Psoas muscle (tissue), 8 donors: ENCODE results near the gene DMAC2L. TPM values are rescaled to one million over a fixed set of nuclear protein-coding genes. Genes with fewer than 3 reads are reported as not detected.

ENCODE experiments used
- ATAC-seq, 4 donors: fragments of 200-7000 bp; cut with Tn5 transposase; one replicate each; pipeline ENCODE4 v1.9.1; 2020; ENCODE audit warnings: moderate library complexity in 3 of 4, mild to moderate bottlenecking in 2 of 4
- DNase-seq, 2 donors: peaks; one replicate each; pipeline ENCODE4 v3.0.0-alpha.2; 2020
- H3K27ac ChIP-seq: fragments of 200-600 bp; one replicate; pipeline ENCODE4 v1.8.0; 2022
- H3K27me3 ChIP-seq, 3 donors: fragments of 200-600 bp in 1 of 3; one replicate each; pipeline versions ENCODE4 v1.6.1 to v1.8.0; 2013 to 2022; ENCODE audit warnings: low read length in 2 of 3, mild to moderate bottlenecking in 2 of 3, moderate library complexity in 1 of 3; ENCODE audit not compliant: insufficient read depth in 3 of 3
- H3K36me3 ChIP-seq, 2 donors: fragments of 200-600 bp in 1 of 2; one replicate each; pipeline versions ENCODE4 v1.6.1 to v1.8.0; 2013 to 2022; ENCODE audit warnings: low read depth in 1 of 2, mild to moderate bottlenecking in 1 of 2, moderate library complexity in 1 of 2; ENCODE audit not compliant: insufficient read depth in 1 of 2
- H3K4me1 ChIP-seq: fragments of 200-600 bp; one replicate; pipeline ENCODE4 v1.8.0; 2022
- H3K4me3 ChIP-seq: fragments of 200-600 bp; one replicate; pipeline ENCODE4 v1.8.0; 2022; ENCODE audit warnings: mild to moderate bottlenecking
- H3K9me3 ChIP-seq: fragments of 200-600 bp; one replicate; pipeline ENCODE4 v1.8.0; 2022
- WGBS, 3 donors: extraction: QIAGEN DNeasy Blood & Tissue Kit; methylation state at CpG; one replicate each; pipeline versions ENCODE4 v1.1.6 to v1.1.7; 2013; 5-methylcytosine and 5-hydroxymethylcytosine counted together
- intact Hi-C, 2 donors: fragments of 100-400 bp; cut with DNase I; formaldehyde crosslinking; loops; one replicate each; pipeline versions ENCODE4 v1.11.0 to v1.14.2; 2022
- polyA plus RNA-seq, 3 donors: library from polyadenylated mRNA; stranded (reverse); fragments of 200-250 nt; gene quantifications; one replicate each; pipeline ENCODE4 v1.2.3, GENCODE V29; 2013
- total RNA-seq, 4 donors: library from RNA; stranded (reverse); fragmentation: NEBNext Ultra II Directional in 2 of 4; extraction: Animal tissue kit (Norgen Biotek cat#: 25700) in 2 of 4; gene quantifications; one replicate each; pipeline versions ENCODE4 v1.2.1 to v1.2.4, GENCODE V29; 2021 to 2023
- TF ChIP-seq, protein P1 (sequence below): fragments of 200-600 bp; IDR thresholded peaks from one replicate; pipeline ENCODE4 v1.8.0; 2022; ENCODE audit warnings: antibody characterized with exemption
- donor health status: healthy with polysubstance abuse.
- donor health status: DM: no; HTN: no; CAD: no; lungs with moderate emphysema.
- donor health status: Bipolar disorder and iron deficiency.
- donor health status: healthy.
- donor health status: DM: yes; HTN: yes; CAD: no.
- donor health status: DM: no; HTN: no; CAD: no.
- donor health status: DM: no; HTN: no; CAD: no.
- donor health status: DM: yes; HTN: yes; CAD: no.

The DMAC2L gene
- total and polyA plus RNA-seq, 7 donors: 21.7 to 43.5 (median 32.7) TPM

DNA sequence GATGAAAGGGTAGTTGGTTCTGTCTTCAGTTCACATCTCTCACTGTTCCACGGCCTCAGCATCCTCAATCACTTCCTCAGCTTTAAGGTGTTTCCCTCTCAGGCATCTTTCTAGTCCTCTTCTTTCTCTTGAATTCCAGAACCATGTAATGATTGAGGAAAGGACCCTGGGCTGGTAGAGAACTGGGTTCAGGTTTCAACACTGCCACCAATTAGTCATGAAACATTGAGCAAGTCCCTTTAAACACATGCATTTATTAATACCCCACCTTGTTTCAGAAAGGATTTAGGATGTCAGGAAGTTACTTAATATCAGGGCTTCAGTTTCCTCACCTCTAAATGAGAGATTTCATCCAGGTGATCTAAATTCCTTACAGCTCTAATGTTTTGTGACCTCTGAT is 7.2 kb downstream of the DMAC2L start:
- no peak for DNase-seq
- Histone ChIP-seq H3K27me3 (no peaks in the 10 kb centered on the region), H3K36me3 (peaks cover 2 to 22% of the 10 kb centered on the region in 2 donors), H3K27ac (peak overlapping the region; percentile 57), H3K4me3 (no peak overlapping the region), H3K4me1 (peaks cover 39% of the 10 kb centered on the region), H3K9me3 (no peaks in the 10 kb centered on the region)
- TF ChIP-seq, protein P1, sequence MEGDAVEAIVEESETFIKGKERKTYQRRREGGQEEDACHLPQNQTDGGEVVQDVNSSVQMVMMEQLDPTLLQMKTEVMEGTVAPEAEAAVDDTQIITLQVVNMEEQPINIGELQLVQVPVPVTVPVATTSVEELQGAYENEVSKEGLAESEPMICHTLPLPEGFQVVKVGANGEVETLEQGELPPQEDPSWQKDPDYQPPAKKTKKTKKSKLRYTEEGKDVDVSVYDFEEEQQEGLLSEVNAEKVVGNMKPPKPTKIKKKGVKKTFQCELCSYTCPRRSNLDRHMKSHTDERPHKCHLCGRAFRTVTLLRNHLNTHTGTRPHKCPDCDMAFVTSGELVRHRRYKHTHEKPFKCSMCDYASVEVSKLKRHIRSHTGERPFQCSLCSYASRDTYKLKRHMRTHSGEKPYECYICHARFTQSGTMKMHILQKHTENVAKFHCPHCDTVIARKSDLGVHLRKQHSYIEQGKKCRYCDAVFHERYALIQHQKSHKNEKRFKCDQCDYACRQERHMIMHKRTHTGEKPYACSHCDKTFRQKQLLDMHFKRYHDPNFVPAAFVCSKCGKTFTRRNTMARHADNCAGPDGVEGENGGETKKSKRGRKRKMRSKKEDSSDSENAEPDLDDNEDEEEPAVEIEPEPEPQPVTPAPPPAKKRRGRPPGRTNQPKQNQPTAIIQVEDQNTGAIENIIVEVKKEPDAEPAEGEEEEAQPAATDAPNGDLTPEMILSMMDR: no peak
- ATAC-seq: peak; percentile 37 to 63 (median 52)
- intact Hi-C loops: no loop called here
- WGBS, 3 donors: 56 to 88% (median 85%) methylated on average over 1 of the region's 1 CpG

DNA sequence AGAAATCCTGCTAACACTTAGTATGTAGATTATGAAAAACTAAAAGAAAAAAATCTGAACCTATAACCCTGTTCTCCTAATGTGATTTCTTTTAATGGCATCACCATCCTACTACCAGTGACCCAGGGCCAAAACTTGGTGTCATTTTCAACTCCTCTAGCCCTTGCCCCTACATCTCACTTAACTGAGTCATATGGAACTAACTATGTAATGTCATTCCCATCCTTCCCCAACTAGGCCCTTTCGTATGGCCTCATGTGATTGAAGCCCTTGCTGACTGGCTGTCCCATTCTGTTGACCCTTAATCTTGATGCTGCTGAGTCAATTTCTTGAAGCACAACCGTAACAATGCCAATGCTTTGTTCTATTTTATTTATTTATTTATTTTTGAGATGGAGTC is 7.6 kb downstream of the DMAC2L start:
- ATAC-seq (peak in 3 of 4 donors; percentile 15 to 48 (median 42)), DNase-seq (no peak)
- H3K4me1 ChIP-seq: peaks cover 39% of the 10 kb centered on the region
- peaks cover 2 to 22% of the 10 kb centered on the region in 2 donors for H3K36me3 ChIP-seq
- peak overlapping the region; percentile 57 for H3K27ac ChIP-seq
- TF ChIP-seq, protein P1: no peak
- 90 to 96% (median 90%) methylated on average over 2 of the region's 2 CpGs for WGBS, 3 donors
- H3K27me3 ChIP-seq: no peaks in the 10 kb centered on the region
- no peaks in the 10 kb centered on the region for H3K9me3 ChIP-seq
- intact Hi-C loops: no loop called here
- no peak overlapping the region for H3K4me3 ChIP-seq

DNA sequence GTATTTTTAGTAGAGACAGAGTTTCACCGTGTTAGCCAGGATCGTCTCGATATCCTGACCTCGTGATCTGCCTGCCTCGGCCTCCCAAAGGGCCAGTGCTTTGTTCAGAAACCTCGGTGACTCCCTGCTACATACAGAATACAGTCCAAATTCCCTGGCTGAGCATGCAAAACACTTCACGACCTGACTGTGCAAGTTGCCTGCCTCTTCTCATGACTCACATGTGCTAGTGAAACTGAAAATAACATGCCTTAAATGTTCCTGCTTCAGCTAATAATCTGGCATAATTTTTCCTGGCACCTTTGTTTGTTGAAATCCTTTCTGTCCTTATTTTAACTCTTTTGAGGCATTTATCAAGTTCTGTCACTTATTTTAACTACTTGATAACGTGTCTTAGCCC is 8.2 kb downstream of the DMAC2L start:
- H3K9me3 ChIP-seq: no peaks in the 10 kb centered on the region
- ATAC-seq (peak; percentile 41 to 80 (median 57)), DNase-seq (no peak)
- no peak overlapping the region for H3K4me3 ChIP-seq
- H3K27ac ChIP-seq: peak overlapping the region; percentile 57
- no peaks in the 10 kb centered on the region for H3K27me3 ChIP-seq
- intact Hi-C loops: no loop called here
- peaks cover 39% of the 10 kb centered on the region for H3K4me1 ChIP-seq
- TF ChIP-seq, protein P1: no peak
- 44 to 69% (median 48%) methylated on average over 8 of the region's 8 CpGs for WGBS, 3 donors
- H3K36me3 ChIP-seq: peaks cover 2 to 25% of the 10 kb centered on the region in 2 donors

DNA sequence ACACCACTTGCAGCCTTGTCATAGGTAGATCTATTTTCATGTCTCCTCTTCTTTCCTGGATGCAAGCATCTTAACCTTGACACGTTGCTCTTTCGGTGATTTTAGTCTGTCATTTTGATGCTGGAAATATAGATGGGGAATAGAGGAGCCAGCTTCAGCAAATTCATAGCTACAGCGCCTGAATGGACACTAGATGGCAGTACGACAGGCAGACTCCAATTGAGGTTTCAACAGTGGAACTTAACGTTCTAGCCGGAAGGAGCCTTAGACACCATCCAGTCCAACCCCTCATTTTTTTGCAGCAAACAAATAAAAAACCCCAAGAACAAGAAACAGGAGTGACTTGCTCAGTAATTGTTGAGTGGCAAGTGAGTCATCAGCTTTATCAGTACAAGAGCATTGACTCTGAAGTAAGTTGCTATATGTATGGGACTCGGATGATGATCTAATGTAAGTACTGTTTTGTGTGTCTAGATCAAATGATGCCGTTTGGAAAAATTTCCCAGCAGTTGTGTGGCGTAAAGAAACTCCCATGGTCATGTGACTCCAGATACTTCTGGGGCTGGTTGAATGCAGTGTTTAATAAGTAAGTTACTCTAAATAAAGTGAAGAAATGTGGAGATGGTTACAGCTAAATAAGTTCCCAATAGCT is 9.0 kb downstream of the DMAC2L start:
- ATAC-seq: peak; percentile 86 to 97 (median 92)
- peak overlapping the region; percentile 58 for H3K27ac ChIP-seq
- TF ChIP-seq, protein P1: peak; percentile 84
- intact Hi-C loops: loop anchor here in 1 of 2 donors (1.0 kb wide), 1 partner anchor 211 kb away; the partner anchor contains the start of gene MAP4K5
- 3 to 4% (median 4%) methylated on average over 9 of the region's 9 CpGs for WGBS, 3 donors
- no peaks in the 10 kb centered on the region for H3K27me3 ChIP-seq
- no peak for DNase-seq
- H3K4me3 ChIP-seq: peak overlapping the region; percentile 42
- H3K4me1 ChIP-seq: peaks cover 39% of the 10 kb centered on the region
- no peaks in the 10 kb centered on the region for H3K9me3 ChIP-seq
- peaks cover 2 to 33% of the 10 kb centered on the region in 2 donors for H3K36me3 ChIP-seq

DNA sequence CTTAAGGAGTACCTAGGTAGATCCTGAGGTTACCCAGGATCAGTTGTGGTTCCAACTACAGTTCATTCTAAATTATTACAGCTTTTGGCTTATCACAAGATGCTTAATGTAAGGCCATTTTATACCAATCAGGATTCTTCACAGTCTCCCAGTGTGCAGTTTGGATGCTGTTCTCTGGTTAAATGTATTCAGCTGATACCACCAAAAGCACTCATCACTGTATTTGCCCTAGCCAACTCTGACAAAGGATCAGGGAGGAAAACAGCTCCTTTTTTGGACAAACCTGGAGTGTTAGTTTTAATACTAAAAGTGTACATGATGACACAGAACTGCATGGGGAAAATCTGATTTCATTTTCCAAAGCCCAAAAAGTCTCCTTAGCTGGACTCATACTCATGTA is 19.5 kb downstream of the DMAC2L start:
- DNase-seq (no peak), ATAC-seq (no peak)
- no peak overlapping the region for H3K4me3 ChIP-seq
- no peaks in the 10 kb centered on the region for H3K27me3 ChIP-seq
- TF ChIP-seq, protein P1: no peak
- H3K4me1 ChIP-seq: peaks cover 14% of the 10 kb centered on the region
- no peaks in the 10 kb centered on the region for H3K9me3 ChIP-seq
- H3K36me3 ChIP-seq: peaks cover 0 to 41% of the 10 kb centered on the region in 2 donors
- intact Hi-C loops: no loop called here
- no peak overlapping the region for H3K27ac ChIP-seq
